Kidney epithelial cell (primary cell): ENCODE data around the gene SRSF4. TPM values are rescaled to one million over a fixed set of nuclear protein-coding genes. Genes with fewer than 3 reads are reported as not detected.

Experiments used
- DNase-seq: peaks from one replicate; pipeline ENCODE4 v3.0.0-alpha.2; 2010; ENCODE audit warnings: low read depth
- H3K27me3 ChIP-seq: 2 replicates; pipeline ENCODE4 v1.6.0; 2011; ENCODE audit warnings: low read length; ENCODE audit not compliant: control insufficient read depth, insufficient read depth
- H3K36me3 ChIP-seq: 2 replicates; pipeline ENCODE4 v1.5.1; 2011; ENCODE audit warnings: low read length; ENCODE audit not compliant: control insufficient read depth, insufficient read depth
- H3K4me3 ChIP-seq: 2 replicates; pipeline ENCODE4 v1.5.1; 2011; ENCODE audit warnings: low read depth, mild to moderate bottlenecking, control low read depth, low read length
- total RNA-seq: library from RNA; depleted of rRNA; stranded (reverse); fragments of >200 nt; gene quantifications from 2 replicates; pipeline ENCODE4 v1.2.3, GENCODE V29; 2015
- TF ChIP-seq, protein P1 (sequence below): IDR thresholded peaks from 2 replicates; pipeline ENCODE4 v1.5.1; 2011; ENCODE audit warnings: mild to moderate bottlenecking, moderate library complexity, low read length, control low read depth, inconsistent platforms; ENCODE audit not compliant: insufficient read depth, poor library complexity, severe bottlenecking

SRSF4 gene
- total RNA-seq, 1 donor from 2014 or later = 40.2 TPM

DNA sequence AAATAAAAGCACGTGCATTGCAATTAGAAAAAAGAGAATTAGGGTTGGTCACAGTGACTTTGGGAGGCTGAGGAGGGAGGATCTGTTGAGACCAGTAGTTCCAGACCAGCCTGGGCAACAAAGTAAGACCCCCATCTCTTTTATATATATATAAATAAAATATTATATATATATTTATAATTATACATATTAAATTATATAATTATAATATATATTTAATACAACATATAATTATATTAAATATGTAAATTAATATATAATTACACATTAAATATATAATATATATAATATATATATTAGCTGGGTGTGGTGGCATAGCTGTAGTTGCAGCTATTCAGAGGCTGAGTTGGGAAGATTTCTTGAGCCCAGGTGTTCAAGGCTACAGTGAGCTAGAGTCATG lies 81.2 kb downstream of the SRSF4 start:
- TF ChIP-seq, protein P1, sequence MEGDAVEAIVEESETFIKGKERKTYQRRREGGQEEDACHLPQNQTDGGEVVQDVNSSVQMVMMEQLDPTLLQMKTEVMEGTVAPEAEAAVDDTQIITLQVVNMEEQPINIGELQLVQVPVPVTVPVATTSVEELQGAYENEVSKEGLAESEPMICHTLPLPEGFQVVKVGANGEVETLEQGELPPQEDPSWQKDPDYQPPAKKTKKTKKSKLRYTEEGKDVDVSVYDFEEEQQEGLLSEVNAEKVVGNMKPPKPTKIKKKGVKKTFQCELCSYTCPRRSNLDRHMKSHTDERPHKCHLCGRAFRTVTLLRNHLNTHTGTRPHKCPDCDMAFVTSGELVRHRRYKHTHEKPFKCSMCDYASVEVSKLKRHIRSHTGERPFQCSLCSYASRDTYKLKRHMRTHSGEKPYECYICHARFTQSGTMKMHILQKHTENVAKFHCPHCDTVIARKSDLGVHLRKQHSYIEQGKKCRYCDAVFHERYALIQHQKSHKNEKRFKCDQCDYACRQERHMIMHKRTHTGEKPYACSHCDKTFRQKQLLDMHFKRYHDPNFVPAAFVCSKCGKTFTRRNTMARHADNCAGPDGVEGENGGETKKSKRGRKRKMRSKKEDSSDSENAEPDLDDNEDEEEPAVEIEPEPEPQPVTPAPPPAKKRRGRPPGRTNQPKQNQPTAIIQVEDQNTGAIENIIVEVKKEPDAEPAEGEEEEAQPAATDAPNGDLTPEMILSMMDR = no peak
- H3K36me3 ChIP-seq = no peaks in the 10 kb centered on the region
- no peak overlapping the region for H3K4me3 ChIP-seq
- H3K27me3 ChIP-seq = no peaks in the 10 kb centered on the region
- no peak for DNase-seq

DNA sequence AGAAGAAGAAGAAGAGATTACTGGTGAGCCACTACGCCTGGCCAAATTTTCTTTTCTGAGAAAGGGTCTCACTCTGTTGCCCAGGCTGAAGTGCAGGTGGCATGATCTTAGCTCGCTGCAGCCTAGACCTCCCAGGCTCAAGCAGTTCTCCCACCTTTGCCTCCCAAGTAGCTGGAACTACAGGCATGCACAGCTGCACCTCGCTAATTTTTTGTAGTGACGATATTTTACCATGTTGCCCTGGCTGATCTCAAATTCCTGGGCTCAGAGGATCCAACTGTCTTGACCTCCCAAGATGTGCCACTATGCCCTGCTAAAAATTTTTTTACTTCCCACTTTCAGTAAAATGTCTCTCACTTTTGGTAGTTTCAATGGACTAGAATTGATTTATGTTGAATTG lies 82.4 kb downstream of the SRSF4 start:
- TF ChIP-seq, protein P1 = no peak
- no peaks in the 10 kb centered on the region for H3K36me3 ChIP-seq
- no peak overlapping the region for H3K4me3 ChIP-seq
- H3K27me3 ChIP-seq = no peaks in the 10 kb centered on the region
- no peak for DNase-seq

Other genes starting within 250 kb of the SRSF4 start
- 2.1 and 2.9 TPM in 2 replicates for gene TMEM200B, start 58.0 kb downstream of the SRSF4 start, total RNA-seq
- 23.6 and 30.5 TPM in 2 replicates for gene MECR, start 49.0 kb upstream of the SRSF4 start, total RNA-seq
- gene PTPRU, start 54.6 kb upstream of the SRSF4 start, total RNA-seq = 55.4 and 80.4 TPM in 2 replicates